ENCODE data around the gene DGKB. TPM values are rescaled to one million over a fixed set of nuclear protein-coding genes. Genes with fewer than 3 reads are reported as not detected.
A peak's percentile ranks its signal among the peaks of the same experiment; 100 is the strongest.

DGKB gene
- 0.99 TPM for total RNA-seq

DNA sequence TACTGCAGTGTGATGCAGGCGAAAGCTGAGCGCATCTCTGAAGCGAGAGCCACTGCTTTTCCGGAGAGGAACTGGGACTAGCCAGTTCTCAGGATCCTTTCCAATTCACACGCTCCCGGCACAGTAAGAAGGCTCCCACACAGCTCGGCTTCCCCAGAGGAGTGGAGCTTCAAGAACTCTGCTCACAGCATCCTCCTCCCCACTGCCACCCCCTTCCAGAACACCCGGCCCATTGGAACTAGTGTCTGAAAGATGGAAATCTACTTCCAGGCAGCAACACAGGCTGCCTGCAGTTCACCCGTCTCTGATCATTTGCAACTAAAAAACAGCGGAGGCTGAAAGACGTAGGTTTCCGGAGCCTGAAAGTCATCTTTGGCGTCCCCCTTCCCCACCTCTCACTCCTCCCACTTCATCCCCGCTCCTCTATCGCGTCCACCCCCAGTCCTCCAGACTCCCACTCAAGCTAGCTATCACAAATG lies at the start of gene DGKB:
Gene DGKB, minus strand, starts transcription at position 163 of the 479 bp plus-strand sequence.
- peak; percentile 42 for DNase-seq (ENCODE audit: low spot score)

DNA sequence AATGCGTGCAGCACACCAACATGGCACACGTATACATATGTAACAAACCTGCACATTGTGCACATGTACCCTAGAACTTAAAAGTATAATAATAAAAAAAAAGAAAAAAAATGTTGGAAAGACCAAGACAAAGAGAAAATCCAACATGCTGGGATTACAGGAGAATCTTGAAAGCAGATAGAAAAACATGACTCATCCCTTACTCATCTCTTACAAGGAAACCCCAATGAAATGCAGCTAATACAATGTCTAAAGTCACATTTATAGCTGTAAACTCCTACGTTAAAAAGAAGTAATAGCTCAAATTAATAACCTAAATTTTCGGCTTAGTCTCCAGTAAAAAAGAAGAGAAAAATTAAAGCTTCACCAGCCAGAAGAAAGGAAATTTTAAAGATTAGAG lies 47.5 kb upstream of the DGKB start:
- DNase-seq (ENCODE audit: low spot score), result no peak

GRCh38 chr7:14938181-14938580 lies 35.6 kb upstream of the DGKB start:
- no peak for DNase-seq (ENCODE audit: low spot score)

DNA sequence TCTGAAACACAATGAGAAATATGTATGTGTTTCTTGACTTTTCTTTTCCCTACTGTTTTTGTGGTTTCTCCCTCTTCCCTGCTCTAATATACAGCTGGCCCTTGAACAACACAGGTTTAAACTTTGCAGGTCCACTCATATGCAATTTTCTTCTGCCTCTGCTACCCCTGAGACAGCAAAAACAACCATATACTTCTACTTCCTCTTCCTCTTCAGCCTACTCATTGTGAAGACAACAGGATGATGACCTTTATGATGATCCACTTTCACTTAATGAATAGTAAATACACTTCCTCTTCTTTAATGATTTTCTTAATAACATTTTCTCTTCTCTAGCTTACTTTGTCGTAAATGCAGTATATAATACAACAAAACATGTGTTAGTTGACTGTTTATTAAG lies 35.0 kb upstream of the DGKB start:
- no peak for DNase-seq (ENCODE audit: low spot score)

- no peak for DNase-seq (ENCODE audit: low spot score)
These were observed 34.0 kb upstream of the DGKB start for GRCh38 chr7:14936554-14936953.

DNA sequence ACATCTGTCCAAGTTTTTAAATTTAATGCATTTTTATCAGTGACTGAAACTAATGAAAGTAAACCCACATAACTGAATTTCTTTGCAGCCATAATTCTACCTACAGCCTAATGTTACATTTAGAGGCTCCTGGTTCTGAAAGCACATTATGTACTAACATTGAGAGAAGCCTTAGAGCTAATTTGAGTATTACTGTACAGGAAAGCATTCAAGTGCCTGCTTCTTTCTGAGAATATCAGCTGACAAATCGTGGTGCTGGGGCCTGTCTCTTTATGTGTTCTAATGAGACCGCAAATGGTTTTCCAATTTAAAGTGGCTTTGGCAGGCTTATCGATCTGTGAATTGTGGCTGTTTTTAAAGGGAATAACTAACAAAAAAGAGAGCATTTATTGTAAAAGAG lies 32.3 kb upstream of the DGKB start:
- no peak for DNase-seq (ENCODE audit: low spot score)

DNA sequence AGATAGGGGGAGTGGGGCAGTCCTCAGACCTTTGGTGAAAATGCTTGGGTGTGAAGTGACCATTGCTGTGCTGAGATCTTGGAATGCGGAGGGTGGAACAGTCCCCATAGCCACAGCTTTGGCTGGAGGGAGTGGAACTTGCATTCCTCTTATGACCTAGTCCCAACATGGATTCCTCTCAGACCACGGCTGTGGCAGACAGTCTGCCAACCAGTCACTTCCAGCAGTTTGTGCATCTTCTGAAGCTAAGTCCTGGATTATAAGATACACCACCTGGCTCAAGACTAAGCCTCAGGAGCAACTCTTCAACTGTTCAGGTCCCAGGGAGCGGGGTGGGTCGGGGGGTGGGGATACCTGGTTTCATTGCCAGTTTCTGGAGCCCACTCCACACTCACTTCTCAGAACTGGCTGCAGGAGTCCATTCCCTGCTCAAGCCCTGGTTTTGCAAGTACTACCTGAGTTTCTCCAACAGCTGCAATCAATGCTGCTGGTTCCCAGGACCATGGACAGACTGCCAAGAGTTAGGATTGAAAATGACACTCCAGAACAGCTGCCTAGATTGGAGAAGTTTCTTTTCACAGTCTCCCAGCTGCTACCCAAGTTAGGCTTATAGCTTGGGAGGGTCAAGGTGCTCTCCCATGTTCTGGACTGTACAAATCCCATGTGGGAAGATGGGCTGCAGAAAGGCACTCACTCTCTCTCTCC lies 29.1 kb upstream of the DGKB start:
- no peak for DNase-seq (ENCODE audit: low spot score)

GRCh38 chr7:14924398-14924797 lies 21.8 kb upstream of the DGKB start:
- no peak for DNase-seq (ENCODE audit: low spot score)

DNA sequence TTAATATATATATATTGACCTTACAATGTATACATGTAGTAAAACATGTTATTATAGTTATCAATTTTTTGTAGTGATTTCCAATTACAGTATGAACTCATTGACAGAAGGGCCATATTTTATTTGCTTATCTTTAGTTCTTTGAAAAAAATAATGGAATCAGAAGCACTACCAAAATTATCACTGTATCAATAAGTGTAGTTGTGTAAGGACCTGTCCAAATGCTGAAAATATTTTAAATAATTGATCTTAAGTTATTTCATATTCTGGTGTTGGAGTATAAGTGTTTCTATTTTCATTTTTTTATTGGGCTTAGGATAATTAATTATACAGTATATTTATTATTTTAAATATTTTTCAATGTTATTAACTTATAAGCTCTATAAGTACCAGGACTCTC lies 8.5 kb upstream of the DGKB start:
- no peak for DNase-seq (ENCODE audit: low spot score)

DNA sequence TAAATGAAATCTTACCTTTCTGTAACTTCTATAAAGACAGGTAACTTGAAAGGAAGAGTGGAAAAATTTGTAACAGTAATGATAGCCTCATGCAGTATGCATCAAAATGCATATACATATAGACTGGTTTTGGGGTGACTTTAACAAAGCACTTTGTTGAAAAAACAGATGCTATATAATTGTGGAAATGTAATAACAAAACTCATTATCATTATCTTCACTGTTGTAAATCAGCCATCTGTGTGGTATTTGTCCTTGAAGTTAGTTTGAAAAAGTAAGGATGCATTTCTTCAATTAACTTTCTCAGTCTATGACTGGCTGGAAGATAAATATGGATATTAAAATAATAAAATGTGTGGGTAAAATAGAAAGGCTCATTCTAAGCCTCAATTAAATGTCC lies 6.1 kb upstream of the DGKB start:
- DNase-seq (ENCODE audit: low spot score), result no peak

- DNase-seq (ENCODE audit: low spot score), result no peak
These were observed 3.2 kb upstream of the DGKB start for GRCh38 chr7:14905764-14906163.

GRCh38 chr7:14900051-14900450 lies 2.5 kb downstream of the DGKB start:
- no peak for DNase-seq (ENCODE audit: low spot score)

- no peak for DNase-seq (ENCODE audit: low spot score)
These were observed 3.5 kb downstream of the DGKB start for GRCh38 chr7:14899030-14899429.

GRCh38 chr7:14896461-14896860 lies 6.1 kb downstream of the DGKB start:
- no peak for DNase-seq (ENCODE audit: low spot score)

DNA sequence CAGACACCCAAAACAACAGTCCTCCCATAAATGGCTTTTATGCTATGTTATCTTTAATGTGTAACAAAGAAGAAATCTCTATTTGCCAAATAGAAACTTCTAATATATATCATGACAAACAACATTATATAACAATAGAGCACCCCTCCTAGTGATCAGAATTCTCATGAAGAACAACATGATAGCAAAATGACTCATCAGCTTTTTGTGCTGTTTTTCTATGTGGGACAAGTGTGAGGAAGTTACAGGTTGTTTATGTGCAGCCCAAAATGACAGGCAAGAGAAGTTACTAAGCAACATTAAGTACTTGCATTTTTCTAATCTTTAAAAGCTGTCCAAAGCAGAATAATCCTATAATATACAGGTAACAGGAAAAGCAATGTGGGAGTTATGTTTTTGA lies 7.7 kb downstream of the DGKB start:
- DNase-seq (ENCODE audit: low spot score), result no peak

GRCh38 chr7:14892961-14893360 lies 9.6 kb downstream of the DGKB start:
- no peak for DNase-seq (ENCODE audit: low spot score)

DNA sequence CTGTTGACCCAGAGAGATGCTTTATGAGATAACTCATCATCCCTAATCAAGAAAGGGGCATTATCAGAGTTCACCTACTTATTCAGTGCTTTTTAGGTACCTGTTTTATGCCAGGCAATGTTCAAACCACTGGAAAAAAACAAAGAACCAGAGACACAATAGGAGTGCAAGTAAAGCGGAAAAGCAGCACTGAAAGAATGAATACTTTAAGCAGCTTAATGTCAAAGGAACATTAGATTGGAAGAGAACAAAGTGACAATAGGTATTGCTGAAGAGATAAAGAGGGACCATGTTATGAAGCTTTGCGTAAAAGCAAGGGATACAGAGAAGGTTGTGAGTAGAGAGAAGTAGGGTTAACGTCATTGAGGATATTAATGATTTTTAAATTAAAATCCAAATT lies 11.3 kb downstream of the DGKB start:
- DNase-seq (ENCODE audit: low spot score), result no peak

GRCh38 chr7:14888962-14889361 lies 13.6 kb downstream of the DGKB start:
- DNase-seq (ENCODE audit: low spot score), result no peak

DNA sequence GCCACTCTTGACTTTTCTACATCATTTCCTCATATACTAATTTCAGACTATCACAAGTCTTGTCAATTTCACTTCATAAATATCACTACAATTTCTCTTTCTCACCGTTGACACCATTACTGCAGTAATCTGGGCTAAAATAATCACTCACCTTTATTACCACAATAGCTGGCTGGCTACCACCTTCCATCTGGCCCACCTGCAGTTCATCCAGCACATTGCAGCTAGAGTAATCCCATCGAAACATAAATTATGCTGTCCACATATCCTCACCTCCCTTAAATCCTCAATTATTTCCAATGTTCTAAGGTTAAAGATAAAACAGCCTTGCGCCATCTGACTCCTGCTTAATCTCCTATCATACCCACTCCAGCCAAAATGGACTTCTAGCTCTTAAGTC lies 16.0 kb downstream of the DGKB start:
- no peak for DNase-seq (ENCODE audit: low spot score)

GRCh38 chr7:14875941-14876587 lies 26.5 kb downstream of the DGKB start:
- no peak for DNase-seq (ENCODE audit: low spot score)

DNA sequence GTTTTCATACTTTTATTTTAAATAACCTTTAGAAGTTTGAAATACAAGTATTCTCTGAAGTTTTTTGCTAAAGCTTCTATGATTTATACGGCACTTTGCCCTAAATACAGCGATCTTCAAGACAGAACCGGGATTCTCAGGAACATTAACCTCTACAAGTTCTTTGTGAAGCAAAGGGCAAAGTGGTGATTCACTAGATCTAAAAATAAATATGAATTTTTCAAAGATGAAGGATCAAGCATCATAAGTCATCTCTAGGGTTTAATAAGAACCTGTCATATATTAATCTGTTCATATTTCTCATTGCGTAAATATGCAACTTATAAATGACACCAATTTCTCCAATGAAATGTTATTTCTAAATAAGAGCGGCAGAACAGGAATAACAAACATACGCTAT lies 30.7 kb downstream of the DGKB start:
- no peak for DNase-seq (ENCODE audit: low spot score)

DNA sequence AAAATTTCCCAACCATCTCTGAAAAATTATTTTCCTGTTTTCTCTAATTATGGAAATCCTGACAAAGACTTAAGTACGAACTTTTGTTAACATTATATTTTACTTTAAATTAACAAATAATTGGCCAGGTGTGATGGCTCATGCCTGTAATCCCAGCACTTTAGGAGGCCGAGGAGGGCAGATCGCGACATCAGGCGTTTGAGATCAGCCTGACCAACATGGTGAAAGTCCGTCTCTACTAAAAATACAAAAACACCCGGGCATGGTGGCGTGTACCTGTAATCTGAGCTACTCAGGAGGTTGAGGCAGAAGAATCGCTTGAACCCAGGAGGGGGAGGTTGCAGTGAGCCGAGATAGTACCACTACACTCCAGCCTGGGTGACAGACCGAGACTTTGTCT lies 32.2 kb downstream of the DGKB start:
- DNase-seq (ENCODE audit: low spot score), result no peak

- no peak for DNase-seq (ENCODE audit: low spot score)
These were observed 33.6 kb downstream of the DGKB start for GRCh38 chr7:14868937-14869336.

GRCh38 chr7:14861456-14861855 lies 41.1 kb downstream of the DGKB start:
- no peak for DNase-seq (ENCODE audit: low spot score)
